T-helper 2 cell (primary cell): Measurements from ENCODE around the gene RAB3D.
"Not testable (repeated sequence)": the region's sequence is repeated elsewhere in the genome, so short reads cannot be mapped to it uniquely, and the experiment has no call there.

Experiments
- DNase-seq, 5 experiments: peaks; one replicate each; pipeline versions ENCODE4 v3.0.0 to v3.0.0-alpha.2; 2012 to 2022

Gene RAB3D

GRCh38 chr19:11338121-11338520, 1.3 kb downstream of the RAB3D start:
- DNase-seq = no peak

- peak in 1 of 5 experiments; percentile 63 for DNase-seq
Observed at GRCh38 chr19:11337080-11337479, 2.4 kb downstream of the RAB3D start.

GRCh38 chr19:11335449-11336146, 3.9 kb downstream of the RAB3D start:
- DNase-seq = no peak

DNA sequence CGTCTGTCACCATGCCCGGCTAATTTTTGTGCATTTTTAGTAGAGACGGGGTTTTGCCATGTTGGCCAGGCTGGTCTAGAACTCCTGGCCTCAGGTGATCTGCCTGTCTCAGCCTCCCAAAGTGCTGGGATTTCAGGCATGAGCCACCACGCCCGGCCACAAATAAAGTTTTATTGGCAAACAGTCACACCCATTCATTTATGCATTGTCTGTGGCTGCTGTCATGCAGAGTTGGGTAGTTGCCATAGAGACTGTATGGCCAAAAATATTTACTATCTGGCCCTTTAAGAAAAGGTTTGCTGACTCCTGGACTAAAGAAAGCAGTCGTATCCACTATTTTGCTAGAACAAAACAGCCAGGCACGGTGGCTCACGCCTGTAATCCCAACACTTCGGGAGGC, 5.6 kb downstream of the RAB3D start:
- DNase-seq = not testable (repeated sequence)

DNA sequence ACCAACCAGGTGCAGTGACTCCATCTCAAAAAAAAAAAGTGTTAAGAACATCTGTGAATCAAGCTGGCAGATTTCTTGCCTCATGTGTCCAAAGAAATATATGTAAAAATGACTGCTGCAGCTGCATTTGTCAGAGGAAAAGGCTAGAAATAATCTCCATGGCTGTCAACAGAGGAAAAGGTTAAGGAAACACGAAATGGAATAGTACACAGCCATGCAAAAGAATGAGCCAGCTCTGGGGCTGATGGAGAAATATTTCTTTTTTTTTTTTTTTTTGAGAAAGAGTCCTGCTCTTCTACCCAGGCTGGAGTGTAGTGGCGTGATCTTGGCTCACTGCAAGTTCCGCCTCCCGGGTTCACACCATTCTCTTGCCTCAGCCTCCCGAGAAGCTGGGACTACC, 6.6 kb downstream of the RAB3D start:
- DNase-seq = no peak

- no peak for DNase-seq
Observed at GRCh38 chr19:11331502-11331901, 8.0 kb downstream of the RAB3D start.

GRCh38 chr19:11330127-11330526, 9.3 kb downstream of the RAB3D start:
- no peak for DNase-seq

- no peak for DNase-seq
Observed at GRCh38 chr19:11325544-11325943, 13.9 kb downstream of the RAB3D start.

- DNase-seq = no peak
Observed at GRCh38 chr19:11324748-11325389, 14.6 kb downstream of the RAB3D start.

- peak in 2 of 5 experiments; percentile 47 to 84 for DNase-seq
Observed at GRCh38 chr19:11324079-11324661, 15.3 kb downstream of the RAB3D start.

GRCh38 chr19:11323601-11324078, 15.8 kb downstream of the RAB3D start:
- no peak for DNase-seq

- no peak for DNase-seq
Observed at GRCh38 chr19:11322269-11323024, 17.0 kb downstream of the RAB3D start.

- DNase-seq = peak in 1 of 5 experiments; percentile 14
Observed at GRCh38 chr19:11321191-11322126, 18.0 kb downstream of the RAB3D start.

- not testable (repeated sequence) for DNase-seq
Observed at GRCh38 chr19:11320278-11320995, 19.0 kb downstream of the RAB3D start.

DNA sequence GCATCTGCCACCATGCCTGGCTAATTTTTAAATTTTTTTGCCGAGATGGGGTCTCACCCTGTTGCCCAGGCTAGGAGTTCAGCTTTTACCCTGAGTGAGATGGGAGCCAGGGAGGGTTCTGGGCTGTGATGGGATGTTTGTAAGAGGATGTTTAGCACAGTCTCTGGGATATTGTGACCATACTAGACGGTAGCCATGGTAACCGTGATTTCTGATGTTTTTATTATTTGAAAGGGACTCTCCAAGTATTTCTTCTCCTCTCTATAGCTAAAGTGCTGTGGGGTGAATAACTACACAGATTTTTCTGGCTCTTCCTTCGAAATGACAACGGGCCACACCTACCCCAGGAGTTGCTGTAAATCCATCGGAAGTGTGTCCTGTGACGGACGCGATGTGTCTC, 33.1 kb downstream of the RAB3D start:
- no peak for DNase-seq

GRCh38 chr19:11304936-11305335, 34.5 kb downstream of the RAB3D start:
- DNase-seq = no peak

GRCh38 chr19:11300811-11301120, 38.7 kb downstream of the RAB3D start:
- DNase-seq = no peak

GRCh38 chr19:11299946-11300810, 39.3 kb downstream of the RAB3D start:
- no peak for DNase-seq

- DNase-seq = no peak
Observed at GRCh38 chr19:11296264-11296663, 43.2 kb downstream of the RAB3D start.

- DNase-seq = no peak
Observed at GRCh38 chr19:11295665-11296245, 43.7 kb downstream of the RAB3D start, which contains the start of gene TSPAN16. Gene TSPAN16 (plus strand): TSS chr19:11296160. CDS start chr19:11296298, 138 bp downstream.
